Daoy (cell line): ENCODE measurements around the gene NAA20. TPM values are rescaled to one million over a fixed set of nuclear protein-coding genes. Genes with fewer than 3 reads are reported as not detected.
"Not testable (repeated sequence)": the region's sequence is repeated elsewhere in the genome, so short reads cannot be mapped to it uniquely, and the experiment has no call there.

Experiments
- DNase-seq: peaks from one replicate; pipeline ENCODE4 v3.0.0-alpha.2; 2015; ENCODE audit warnings: low read depth
- total RNA-seq: library from RNA; depleted of rRNA; stranded (reverse); fragments of >200 nt; shearing (Covaris generic); gene quantifications from 2 replicates; pipeline ENCODE4 v1.2.3, GENCODE V29; 2014

Gene NAA20
- total RNA-seq, 1 experiment from 2014 or later, result 64.5 TPM

DNA sequence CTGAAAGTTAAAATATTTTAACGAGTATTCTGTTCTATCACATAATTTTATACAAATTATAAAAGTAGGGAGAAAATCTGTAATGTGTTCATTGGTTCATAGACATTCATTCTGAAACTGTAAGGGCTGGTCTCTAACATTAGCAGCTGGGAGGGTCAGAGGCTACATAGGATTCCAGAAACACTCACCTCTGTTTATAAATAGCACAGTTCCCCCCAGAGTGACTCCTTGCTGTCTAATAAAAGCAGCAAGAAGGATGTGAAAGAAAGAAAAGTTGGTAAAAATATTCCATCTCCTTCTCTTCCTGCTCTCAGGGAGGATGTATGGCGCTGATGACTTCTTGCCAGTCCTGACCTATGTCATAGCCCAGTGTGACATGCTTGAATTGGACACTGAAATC, 25.3 kb upstream of the NAA20 start:
- DNase-seq, result no peak

DNA sequence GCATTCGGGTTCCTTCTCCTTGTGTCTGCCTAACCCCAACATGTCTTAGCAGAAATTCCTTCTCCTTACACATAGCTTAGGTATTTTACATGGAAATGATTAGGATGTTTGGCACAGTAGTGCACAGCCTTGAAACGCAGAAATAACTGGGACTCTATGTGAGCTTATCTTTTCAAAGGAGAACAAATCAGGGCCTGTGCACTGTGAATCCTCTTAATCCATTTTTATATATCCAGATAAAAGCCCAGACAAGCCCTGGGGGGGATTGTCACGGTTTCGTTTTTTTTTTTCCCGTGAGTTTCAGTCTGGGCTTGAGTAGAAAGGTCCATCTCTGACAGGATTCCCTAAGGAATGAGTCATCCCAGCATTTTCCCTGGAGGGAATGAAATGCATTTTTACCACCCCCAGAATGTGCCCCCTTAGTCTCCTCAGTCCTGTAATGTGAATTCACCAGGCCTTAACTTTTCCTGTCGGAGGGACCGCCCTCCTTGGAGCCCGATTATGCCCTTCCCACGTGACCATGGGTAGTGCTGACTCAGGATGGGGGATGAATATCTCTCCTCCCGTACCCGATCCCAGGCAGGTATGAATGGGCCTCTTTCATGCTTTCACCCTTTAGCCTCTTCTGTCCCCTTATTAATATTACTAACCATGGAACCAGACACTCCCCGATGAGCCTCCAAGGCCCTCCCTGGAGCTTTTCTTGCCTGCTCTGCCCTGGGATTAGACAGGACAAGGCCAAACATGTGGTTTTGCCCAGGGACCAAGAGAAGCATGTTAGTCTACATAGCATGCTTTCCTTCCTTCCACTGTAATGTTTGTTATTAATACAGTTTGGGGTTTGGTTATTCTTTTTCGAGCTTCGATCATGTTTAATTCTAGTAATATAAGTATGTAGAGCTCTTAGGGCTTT, 23.9 kb upstream of the NAA20 start:
- peak; percentile 93 for DNase-seq

DNA sequence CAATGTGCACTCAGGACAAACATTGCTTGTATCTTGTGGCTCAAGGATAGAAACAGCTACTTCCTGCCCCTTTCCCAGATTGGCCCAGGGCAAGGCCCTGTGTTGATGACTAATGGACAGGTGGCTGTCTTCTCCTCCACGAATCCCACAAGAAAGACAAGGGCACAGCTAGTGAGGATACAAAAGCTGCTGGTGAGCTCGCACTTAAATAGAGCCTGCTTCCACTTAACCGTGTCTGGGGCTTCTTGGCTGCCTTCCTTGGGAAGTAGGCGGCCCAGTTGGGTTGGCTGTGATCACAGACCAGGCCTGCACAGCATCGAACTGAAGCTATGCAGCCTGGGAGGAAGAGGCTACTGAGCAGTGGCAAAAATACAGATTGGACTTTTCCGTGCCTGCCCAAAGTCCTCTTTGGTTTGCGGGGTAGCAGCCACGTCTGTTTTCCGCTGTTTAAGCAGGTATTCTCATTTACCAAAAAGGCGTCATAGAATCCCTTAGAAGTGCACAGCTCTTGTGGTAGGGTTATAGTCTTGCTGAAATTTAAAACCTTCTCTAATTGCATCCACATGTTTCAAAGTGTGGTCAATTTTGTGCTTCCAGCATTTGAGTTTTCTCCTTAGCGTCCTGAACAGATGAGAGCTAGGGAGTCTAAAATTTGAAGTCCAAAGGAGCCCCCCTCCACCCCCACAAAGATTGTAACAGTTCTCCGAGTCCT, 23.0 kb upstream of the NAA20 start:
- peak; percentile 80 for DNase-seq

DNA sequence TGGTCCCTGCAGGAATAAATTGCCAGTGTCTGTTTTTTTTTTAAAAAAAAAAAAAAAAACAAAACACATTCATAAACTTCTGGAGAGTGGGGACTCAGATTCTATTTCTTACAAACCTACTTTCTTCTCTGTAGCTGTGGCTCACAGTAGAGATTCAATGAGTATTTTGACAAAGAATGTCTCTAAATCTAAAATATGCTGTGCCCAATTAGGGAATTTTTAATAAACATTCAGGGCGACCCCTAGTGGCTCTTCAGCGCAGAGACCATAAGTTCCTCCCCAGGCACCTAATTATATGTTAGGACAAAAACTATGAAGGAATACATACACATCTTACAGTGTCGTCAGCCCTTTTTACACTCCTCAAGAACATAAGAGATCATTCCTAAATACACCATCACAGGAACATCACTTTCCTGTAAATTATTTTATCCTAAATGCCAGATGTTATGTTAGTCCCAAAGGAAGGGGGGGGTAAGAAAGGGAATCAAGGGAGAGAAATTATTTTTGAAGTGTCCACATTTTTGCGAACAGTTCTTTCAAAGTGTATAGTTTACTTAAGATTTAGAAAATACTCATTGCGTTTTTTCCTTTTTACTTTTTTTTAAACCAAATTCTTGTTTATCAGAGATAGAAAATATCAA, 21.8 kb upstream of the NAA20 start:
- DNase-seq, result peak; percentile 48

DNA sequence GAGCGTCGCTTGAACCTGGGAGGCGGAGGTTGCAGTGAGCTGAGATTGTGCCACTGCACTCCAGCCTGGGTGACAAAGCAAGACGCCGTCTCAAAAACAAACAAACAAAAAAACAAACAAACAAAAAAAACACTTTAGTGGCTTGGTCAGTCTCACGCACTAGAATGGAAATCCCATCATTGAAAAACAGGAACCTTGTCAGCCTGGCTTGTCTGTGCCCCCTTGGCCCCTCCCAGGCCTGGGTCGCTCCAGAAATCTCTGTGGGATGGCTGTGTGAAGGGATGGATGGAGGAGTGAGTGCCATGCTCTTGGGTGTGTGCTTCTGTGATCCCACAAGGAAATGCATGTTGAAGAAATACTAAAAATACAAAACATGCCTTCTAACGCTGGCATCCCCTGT, 20.9 kb upstream of the NAA20 start:
- DNase-seq, result no peak

DNA sequence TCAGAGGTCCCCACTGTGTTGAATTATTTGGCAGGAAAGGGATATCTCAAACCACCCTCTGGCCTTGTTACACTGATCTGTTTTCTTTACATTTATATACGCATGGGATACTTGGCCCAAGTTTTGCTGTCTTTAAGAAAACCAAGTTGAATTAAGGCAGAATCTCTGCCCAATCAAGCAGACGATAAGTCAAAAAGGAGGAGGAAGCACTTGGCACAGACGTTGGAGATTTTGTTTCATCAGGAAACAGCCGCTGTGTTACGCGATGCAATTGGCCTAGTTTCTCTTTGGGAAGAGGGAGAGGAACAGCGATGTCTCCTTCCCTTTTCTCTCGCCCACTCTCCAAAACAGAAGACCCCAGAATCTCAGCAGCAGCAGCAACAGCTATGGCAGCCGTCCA, 20.2 kb upstream of the NAA20 start:
- DNase-seq, result no peak

DNA sequence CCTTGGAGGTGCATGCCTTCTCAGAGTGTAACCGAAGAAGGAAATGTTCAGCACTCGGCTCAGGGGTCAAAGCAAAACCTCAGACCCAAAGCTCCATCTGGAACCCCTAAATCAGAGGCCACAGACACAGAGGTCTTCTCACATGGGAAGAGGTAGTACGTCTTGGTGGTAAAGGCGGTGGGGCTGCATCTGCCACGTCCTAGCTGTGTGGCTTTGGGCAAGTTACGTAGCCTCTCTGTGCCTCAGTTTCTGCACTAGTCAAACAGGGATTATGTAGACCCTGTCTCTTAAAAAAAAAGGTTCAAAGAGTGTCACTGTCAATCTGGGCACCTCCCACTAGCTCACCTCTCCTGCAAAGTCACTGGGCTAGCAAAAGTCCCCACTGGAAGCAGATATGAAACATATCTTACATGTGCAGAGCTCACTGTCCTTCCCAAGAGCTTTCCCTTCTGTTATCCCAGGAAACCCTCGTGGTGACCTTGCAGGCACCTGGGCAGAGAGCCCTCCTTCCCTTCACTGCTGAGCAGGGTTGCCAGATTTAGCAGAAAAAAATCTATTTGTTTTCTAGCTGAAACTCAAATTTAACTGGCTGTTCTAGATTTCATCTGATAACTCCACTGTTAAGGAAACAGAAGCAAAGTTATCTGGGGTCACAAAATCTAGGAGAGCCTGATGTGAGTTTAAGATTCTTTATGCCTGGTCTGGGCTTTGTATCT, 18.0 kb upstream of the NAA20 start:
- no peak for DNase-seq

DNA sequence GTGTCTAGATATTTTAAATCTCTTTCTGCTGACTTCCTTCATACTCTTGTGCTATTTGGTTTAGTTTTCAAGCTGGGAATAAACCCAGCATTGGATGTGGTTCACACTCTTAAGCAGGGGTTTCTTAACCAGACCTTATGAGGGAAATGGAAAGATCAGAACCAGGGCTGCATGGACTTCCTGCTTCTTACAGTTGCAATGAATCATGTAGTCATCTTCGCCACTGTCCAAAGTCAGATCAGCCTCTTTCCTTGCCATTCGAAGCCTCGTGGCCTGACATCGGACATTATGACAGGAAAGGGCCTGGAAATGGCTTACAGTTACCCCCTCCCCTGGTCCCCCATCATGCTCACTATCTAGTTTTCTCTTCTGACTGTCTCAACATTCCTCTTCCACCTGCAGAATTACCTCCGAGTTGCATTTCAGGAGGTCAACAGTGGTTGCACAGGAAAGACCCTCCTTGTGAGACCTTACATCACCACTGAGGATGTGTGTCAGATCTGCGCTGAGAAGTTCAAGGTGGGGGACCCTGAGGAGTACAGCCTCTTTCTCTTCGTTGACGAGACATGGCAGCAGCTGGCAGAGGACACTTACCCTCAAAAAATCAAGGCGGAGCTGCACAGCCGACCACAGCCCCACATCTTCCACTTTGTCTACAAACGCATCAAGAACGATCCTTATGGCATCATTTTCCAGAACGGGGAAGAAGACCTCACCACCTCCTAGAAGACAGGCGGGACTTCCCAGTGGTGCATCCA, 16.8 kb upstream of the NAA20 start:
- DNase-seq, result no peak

DNA sequence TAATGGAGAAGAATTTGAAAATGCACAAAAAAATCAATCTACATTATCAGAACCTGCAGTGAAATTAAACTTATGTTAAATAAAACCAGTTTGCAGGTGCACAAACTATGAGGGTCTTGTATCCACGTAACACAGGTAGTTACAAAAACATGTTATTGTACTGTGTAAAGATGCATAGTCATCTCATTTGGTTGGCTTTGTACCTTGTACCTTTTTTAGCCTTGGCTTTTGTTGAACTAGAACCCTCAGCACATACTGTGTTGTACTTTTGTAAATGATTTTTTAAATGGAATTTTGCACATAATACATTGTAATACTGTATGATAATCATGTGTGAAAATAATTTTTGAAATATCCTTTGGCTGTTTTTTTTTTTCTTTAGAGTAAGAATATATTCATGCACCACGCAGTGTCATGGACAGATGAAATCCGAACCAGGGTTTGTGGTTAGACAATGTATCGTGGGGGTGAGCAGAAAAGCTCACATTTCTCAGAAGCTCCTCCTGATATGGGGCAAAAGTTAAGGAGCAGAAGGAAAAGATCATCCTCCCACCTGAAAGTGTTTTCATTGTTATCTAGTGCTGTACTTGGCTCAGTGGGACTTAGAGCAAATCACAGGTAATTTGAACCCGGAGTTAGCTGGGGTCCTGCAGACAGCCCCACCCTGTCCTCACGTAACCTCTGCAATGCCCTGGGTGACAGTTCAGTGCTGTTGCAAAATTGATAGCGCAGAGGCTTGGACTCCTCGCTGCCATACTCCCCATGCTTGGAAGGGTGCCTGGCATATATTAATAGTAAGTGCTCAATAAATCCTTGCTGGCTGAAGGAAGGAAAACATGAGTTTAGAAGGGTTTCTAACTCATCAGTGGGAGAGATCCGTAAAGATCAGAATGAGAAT, 14.8 kb upstream of the NAA20 start:
- peak; percentile 28 for DNase-seq

DNA sequence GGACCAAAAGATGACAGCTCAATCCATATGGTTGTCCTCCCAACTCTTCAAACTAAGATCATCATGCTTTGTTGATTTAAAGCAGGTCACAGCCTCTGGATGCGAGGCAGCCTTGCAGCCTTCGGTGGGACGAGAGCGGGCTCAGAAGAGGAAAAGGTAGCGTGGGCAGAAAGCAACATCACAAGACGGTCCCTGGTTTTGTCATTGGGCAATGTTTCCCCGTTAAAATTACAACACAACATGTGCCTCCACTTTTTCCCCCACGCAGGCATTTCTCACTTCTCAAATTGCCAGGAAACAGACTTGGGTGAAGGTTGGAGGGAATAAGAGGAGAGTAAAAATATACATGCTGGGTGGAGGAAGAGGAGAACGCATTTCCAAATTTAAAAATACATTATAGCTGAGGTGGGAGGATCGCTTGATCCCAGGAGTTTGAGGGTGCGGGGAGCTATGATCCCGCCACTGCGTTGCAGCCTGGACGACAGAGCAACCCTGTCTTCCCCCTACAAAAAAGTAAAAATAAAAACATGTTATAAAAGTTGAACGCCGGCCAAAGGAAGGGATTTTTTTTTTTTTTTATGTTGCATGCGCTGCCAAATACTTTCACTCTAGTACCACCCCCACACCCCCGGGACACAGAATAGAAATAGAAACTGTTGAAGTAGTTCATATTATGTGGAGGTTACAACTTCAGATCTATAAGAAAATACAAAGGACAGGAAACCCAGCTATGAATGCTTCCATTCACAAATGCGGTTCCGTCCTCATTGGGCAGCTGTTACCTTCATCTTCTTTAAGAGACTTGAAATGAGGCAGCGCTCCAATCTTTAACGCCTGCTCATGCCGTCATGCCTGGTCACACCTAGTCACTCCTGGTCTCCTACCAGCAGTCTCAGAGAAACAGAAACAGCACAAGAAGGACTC, 13.9 kb upstream of the NAA20 start:
- peak; percentile 41 for DNase-seq

DNA sequence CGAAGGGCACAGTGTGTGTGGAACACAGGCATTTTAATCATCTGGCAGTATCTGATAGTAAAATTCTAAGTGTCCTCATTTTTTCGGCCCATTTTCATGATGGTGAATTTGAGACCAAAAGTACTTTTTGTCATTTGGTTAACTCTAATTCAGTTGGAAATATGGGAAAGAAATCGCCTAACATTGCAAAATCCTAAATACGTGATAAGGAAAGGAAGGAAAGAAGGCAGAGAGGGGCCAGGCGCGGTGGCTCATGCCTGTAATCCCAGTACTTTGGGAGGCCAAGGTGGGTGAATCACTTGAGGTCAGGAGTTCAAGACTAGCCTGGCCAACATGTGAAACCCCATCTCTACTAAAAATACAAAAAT, 13.2 kb upstream of the NAA20 start:
- DNase-seq, result not testable (repeated sequence)

DNA sequence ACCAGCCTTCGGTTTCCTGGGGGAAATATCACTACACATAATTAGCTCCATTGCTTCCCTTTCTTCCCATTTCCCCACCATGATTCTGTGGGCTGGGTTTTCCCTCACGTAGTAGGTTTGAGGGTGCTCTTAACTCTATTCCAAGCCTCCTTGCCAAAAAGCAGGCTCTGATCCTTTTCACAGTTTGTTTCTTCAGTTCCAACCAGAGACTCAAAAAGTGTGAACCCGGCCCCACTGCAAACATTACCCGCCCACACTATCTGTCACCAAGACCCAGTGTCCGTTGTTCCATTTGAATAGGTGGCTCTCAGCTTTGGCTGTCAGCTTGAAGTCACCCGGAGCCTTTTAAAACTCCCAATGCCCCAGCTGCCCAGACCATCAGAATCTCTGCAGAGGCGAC, 11.8 kb upstream of the NAA20 start:
- DNase-seq, result no peak

DNA sequence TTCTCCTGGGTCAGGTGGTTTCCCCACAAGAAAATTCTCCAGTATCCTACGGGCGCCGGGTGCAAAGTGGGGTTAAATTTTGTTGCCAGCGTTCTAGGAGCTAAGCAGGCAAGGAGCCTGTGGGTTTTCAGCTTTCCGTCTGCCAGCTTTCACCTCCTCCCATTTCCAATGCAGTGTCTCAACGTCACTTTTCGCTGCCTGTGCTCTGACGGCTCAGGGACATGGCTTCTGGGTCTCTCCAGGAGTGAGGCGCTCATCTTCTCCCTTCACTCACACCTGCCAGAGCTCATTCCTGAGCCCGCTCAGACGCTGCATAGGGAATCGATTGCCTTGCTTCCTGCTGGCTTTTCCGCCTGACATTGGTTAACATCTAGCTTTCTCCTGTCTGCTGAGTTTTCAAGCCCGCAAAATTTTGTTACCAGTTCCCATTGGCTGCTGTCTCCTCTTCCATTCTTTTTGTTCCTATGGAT, 7.3 kb upstream of the NAA20 start:
- no peak for DNase-seq

DNA sequence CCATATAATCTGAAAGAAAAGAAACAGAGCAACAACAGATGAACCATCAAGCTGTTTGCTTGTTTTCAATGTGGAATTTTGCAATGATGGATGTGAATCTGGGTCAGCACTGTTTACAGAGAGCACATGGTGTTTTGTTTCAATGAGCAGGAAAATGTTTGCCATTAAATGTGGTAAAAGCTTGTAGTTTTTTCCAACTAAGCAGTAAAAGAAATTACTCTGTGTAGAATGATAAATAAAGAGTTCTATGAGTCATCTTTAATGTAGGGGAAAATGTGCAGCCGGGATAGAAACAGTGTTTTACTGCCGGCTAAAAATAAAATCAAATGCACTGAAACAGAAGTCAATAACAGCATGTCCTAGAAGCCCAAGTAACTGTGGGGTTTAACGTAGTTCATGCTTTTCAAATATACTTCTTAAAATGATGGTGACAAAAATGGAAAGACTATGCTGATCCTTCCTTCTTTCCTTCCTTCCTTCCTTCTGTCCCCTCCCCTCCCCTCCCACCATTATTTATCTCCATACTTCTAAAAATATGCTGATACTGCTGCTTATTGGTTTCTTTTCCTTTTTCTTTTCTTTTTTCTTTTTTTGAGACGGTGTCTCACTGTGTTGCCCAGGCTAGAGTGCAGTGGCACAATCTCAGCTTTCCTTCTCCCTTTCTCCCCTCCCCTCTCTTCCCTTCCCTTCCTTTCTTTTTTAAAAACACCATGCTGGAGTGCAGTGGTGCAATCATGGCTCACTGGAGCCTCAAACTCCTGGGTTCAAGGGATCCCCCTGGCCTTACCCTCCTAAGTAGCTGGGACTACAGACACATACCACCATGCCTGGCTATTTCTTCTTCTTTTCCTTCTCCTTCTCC, 6.3 kb upstream of the NAA20 start:
- DNase-seq, result no peak

DNA sequence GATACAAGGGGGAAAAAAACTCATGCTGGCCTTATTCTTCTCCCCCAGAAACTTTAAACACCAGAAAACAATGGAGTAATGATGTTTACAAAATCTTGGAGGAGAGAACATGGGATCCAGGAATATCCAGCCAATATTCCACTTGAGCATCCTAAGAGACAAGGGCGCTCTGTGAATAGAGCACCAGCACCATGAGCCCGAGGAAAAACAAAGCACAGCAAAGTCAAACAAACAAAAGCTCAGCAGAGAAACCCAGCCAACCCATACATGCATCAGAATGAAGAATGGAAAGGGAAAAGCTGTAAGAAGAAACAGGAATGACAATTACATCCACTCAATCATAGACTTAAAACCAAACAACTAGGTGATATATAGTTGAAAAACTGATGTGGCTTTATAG, 4.6 kb upstream of the NAA20 start:
- DNase-seq, result no peak

DNA sequence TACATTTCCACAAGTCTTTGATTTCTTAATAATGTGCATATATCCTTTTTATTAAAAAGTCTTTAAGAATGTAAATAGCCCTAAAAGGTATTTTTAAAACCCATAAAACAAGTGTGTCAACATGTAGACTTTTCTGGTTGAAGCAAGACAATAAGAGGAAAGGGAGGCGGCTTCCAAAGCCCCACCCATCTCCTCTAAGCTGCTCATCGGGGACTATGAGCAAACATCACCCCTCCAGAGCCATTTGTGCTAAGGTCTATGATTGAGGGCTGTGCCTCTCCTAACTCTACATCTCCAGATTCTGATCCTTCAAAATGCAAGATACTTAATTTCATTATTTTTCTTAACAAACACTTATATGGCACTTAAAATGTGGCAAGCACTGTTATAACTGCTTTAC, 2.5 kb upstream of the NAA20 start:
- no peak for DNase-seq

DNA sequence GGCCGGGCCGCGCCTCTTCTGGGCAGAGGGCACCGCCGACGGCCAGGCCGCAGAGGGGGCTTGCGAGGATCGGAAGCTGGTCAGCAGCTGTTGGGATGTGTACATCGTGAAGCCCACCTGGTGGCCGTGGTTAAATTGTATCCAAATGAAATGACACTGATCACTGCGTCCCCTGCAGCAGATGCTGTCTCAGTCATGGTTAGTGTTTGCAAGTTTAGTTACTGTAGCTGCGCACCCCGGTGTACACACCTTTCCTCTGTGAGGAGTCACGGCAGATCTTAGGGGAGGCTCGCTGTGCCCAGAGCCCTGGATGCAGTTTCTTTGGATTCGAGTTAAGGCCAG, 653 bp downstream of the NAA20 start:
- DNase-seq, result no peak

DNA sequence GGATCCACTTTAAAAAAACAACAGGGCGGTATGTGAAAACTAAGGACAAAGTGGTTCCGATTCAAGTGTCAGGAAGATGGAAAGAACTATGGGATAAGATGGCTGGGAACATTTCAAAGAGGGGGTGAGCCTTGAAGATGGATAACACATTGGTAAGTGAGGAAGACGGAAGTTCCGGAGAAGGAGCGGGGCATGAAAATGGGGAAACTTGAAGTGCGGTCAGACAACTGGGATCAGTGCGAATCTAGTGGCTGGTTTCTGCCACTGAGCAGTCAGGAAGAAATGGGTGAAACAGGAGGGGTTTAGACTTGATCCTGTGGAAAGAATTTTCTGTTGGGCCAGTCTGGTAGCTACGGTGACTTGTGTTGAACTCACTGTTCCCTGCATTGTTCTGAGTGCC, 1.2 kb downstream of the NAA20 start:
- no peak for DNase-seq
